ENCODE measurements around the gene NOTUM. TPM values are rescaled to one million over a fixed set of nuclear protein-coding genes. Genes with fewer than 3 reads are reported as not detected.

Gene NOTUM
- total and polyA plus RNA-seq, 9 donors, result 0.05 to 0.36 (median 0.22) TPM; not detected in 5

GRCh38 chr17:81994593-81995462, 33.8 kb upstream of the NOTUM start:
- H3K36me3 ChIP-seq, result no peaks in the 10 kb centered on the region
- no peak overlapping the region for H3K4me3 ChIP-seq
- H3K27me3 ChIP-seq, result no peaks in the 10 kb centered on the region
- DNase-seq, result no peak
- H3K4me1 ChIP-seq (ENCODE audit: insufficient read depth), result no peaks in the 10 kb centered on the region
- TF ChIP-seq, protein P1, sequence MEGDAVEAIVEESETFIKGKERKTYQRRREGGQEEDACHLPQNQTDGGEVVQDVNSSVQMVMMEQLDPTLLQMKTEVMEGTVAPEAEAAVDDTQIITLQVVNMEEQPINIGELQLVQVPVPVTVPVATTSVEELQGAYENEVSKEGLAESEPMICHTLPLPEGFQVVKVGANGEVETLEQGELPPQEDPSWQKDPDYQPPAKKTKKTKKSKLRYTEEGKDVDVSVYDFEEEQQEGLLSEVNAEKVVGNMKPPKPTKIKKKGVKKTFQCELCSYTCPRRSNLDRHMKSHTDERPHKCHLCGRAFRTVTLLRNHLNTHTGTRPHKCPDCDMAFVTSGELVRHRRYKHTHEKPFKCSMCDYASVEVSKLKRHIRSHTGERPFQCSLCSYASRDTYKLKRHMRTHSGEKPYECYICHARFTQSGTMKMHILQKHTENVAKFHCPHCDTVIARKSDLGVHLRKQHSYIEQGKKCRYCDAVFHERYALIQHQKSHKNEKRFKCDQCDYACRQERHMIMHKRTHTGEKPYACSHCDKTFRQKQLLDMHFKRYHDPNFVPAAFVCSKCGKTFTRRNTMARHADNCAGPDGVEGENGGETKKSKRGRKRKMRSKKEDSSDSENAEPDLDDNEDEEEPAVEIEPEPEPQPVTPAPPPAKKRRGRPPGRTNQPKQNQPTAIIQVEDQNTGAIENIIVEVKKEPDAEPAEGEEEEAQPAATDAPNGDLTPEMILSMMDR (IDR thresholded peaks at IDR 0.05), result no peak
- TF ChIP-seq EP300 (IDR thresholded peaks at IDR 0.05) (no peak), POLR2A (IDR thresholded peaks at IDR 0.05) (no peak)
- intact Hi-C loops (cut with DNase I), result loop anchor here in 1 of 4 donors (10.0 kb wide), 1 partner anchor 60 kb away; the partner anchor contains the start of genes GPS1 and RFNG
- H3K9me3 ChIP-seq, result no peaks in the 10 kb centered on the region
- H3K27ac ChIP-seq, result no peak overlapping the region
- WGBS, 3 donors, result 89 to 91% (median 91%) methylated on average over 38 to 39 of the region's 39 CpGs

DNA sequence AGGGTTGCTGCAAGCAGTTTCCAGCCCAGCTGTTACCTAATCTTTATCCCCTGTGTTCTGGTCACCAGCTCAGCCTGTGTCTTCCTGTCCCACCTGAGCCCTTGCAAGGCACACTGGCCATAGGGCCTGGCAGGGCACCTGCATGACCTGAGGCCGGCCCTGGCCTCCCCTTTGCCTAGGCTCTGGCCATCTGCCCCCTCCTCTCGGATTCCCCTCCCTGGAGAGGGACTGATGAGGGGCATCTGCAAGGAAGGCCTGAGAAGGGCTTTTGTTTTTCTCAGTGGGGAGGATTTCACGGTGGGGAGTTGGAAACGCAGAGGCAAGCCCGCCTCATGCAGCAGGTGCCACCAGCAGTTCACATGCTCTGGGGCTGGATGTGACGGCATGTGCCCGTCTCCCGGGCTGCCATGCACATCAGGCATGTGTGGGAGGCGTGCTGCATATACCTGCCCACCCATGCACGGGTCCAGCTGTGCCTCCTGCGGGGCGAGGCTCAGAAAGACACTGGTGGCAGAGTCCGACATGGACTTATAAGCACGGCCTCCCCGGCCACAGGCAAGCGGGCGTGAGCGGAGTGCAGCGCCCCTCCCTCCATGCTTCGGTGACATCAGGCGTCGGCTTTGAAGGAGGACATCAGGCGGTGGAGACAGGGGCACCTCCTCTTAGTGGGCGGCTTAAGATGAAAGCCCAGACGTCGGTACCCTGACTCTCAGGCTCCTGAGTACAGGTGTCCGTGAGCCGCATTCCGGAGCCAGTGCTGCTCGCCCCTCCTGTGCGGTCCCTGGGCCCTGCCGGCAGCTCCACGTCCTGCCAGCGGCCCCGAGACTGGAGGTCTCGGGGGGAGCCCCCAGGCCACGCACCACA, 33.0 kb upstream of the NOTUM start:
- intact Hi-C loops (cut with DNase I), result loop anchor here in 1 of 4 donors (10.0 kb wide), 1 partner anchor 61 kb away; the partner anchor contains the start of genes GPS1 and RFNG
- Histone ChIP-seq H3K27ac (no peak overlapping the region), H3K27me3 (no peaks in the 10 kb centered on the region), H3K36me3 (no peaks in the 10 kb centered on the region), H3K9me3 (no peaks in the 10 kb centered on the region), H3K4me3 (no peak overlapping the region), H3K4me1 (ENCODE audit: insufficient read depth) (no peaks in the 10 kb centered on the region)
- no peak for DNase-seq
- 91 to 94% (median 91%) methylated on average over 36 to 37 of the region's 37 CpGs for WGBS, 3 donors
- TF ChIP-seq POLR2A (IDR thresholded peaks at IDR 0.05) (no peak), EP300 (IDR thresholded peaks at IDR 0.05) (no peak)
- TF ChIP-seq, protein P1 (IDR thresholded peaks at IDR 0.05), result no peak

DNA sequence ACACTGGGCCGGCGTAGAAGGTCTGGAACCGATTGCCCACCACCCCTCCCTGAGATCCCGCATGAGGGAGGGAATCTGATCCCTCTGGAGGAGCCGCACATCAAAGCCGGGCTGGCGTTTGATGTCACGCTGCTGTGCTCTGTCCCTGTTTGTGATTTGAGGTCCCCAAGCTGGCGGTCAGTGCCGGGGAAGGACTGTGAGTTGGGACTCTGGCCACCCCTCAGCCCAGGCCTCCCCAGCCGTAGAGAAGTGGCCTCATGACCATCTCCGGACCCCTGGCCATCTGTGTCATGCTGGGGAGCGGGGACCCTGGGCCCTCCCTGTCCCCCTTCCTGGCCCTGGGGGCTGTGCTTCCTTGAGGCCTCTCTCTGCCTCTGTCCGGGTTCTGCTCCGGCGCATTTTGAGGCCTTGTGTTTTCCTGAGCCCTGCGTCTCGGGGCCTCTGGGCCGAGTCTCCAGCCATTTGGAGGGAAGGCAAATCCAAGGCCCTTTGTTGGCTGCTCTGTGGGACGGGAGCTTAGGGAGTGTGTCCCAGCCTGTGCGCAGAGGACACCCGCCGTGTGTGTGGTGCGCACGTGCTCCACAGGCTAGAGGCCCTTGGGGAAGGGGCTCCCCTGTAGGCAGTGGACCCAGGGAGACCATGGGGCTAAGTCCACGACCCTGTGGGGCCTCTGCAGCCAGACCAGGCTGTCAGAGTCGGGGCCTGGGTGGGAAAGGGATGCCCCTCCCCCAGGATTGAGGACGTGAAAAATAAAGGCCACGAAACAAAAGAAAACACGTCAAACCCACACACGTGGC, 31.5 kb upstream of the NOTUM start:
- no peaks in the 10 kb centered on the region for H3K9me3 ChIP-seq
- no peak for DNase-seq
- TF ChIP-seq POLR2A (IDR thresholded peaks at IDR 0.05) (no peak), EP300 (IDR thresholded peaks at IDR 0.05) (no peak)
- TF ChIP-seq, protein P1 (IDR thresholded peaks at IDR 0.05), result no peak
- H3K27me3 ChIP-seq, result no peaks in the 10 kb centered on the region
- 90 to 94% (median 92%) methylated on average over 30 to 31 of the region's 31 CpGs for WGBS, 3 donors
- H3K4me1 ChIP-seq (ENCODE audit: insufficient read depth), result no peaks in the 10 kb centered on the region
- H3K4me3 ChIP-seq, result no peak overlapping the region
- no peak overlapping the region for H3K27ac ChIP-seq
- intact Hi-C loops (cut with DNase I), result loop anchor here in 1 of 4 donors (10.0 kb wide), 1 partner anchor 62 kb away; the partner anchor contains the start of genes GPS1 and RFNG
- H3K36me3 ChIP-seq, result no peaks in the 10 kb centered on the region

Data from ovary (tissue), 9 donors.